ENCODE data around the gene PRKCZ.

DNA sequence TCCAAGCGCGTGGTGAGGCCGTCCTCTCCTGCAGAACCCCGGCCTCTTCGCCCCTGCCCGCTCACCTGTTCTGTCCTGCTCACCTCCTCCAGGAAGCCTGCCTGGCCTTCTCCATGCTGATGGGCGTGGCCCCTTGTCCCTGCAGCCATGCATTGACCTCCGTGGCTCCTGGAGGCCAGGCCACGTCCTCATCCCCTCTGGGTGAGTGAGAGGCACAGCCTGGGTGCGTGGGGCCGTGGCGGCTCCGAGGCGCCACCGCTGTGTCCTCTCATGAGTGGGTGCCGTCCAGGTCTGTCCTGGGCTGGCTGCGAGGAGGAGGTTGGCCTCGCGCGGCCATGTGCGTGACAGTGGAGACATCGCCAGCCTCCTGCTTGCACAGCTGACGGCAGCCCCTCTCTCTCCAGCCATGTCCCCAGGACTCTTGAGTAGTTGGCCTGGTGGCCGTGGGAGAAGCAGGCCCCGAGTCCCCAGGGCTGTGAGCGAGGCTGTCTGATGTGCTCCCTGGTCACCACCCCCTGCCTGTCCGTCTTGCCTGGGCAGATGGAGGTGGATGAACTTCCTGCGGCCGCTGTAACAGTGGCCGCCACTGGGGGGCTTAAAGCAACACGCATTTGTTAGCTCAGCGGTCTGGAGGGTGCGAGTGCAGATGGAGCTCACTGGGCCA lies 58.1 kb downstream of the PRKCZ start:
- TF ChIP-seq, protein P1, sequence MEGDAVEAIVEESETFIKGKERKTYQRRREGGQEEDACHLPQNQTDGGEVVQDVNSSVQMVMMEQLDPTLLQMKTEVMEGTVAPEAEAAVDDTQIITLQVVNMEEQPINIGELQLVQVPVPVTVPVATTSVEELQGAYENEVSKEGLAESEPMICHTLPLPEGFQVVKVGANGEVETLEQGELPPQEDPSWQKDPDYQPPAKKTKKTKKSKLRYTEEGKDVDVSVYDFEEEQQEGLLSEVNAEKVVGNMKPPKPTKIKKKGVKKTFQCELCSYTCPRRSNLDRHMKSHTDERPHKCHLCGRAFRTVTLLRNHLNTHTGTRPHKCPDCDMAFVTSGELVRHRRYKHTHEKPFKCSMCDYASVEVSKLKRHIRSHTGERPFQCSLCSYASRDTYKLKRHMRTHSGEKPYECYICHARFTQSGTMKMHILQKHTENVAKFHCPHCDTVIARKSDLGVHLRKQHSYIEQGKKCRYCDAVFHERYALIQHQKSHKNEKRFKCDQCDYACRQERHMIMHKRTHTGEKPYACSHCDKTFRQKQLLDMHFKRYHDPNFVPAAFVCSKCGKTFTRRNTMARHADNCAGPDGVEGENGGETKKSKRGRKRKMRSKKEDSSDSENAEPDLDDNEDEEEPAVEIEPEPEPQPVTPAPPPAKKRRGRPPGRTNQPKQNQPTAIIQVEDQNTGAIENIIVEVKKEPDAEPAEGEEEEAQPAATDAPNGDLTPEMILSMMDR (IDR thresholded peaks at IDR 0.05; ENCODE audit: low read depth, low read length, missing input control) = peak; percentile 24
- TF ChIP-seq RAD21 (IDR thresholded peaks at IDR 0.05) (no peak), JUND (IDR thresholded peaks at IDR 0.05) (no peak)
- TF ChIP-seq, protein P2, sequence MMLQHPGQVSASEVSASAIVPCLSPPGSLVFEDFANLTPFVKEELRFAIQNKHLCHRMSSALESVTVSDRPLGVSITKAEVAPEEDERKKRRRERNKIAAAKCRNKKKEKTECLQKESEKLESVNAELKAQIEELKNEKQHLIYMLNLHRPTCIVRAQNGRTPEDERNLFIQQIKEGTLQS (IDR thresholded peaks at IDR 0.05) = no peak
